HAP-1 (cell line): ENCODE measurements around the gene INPP5A.

Source experiments
- DNase-seq, 2 experiments: peaks; one replicate each; pipeline ENCODE4 v3.0.0-alpha.2; 2016 to 2020; ENCODE audit warnings: low spot score in 2 of 2
- H3K27me3 ChIP-seq: fragments of 250-450 bp; sonication (Bioruptor Pico); 2 replicates; pipeline ENCODE4 v1.5.1; 2020; ENCODE audit warnings: low read depth, mild to moderate bottlenecking, moderate library complexity
- H3K36me3 ChIP-seq: fragments of 250-450 bp; sonication (Bioruptor Pico); replicated peaks from 2 replicates; pipeline ENCODE4 v1.5.1; 2020; ENCODE audit warnings: mild to moderate bottlenecking
- H3K4me1 ChIP-seq: fragments of 250-450 bp; sonication (Bioruptor Pico); 2 replicates; pipeline ENCODE4 v1.5.1; 2020; ENCODE audit warnings: mild to moderate bottlenecking
- H3K4me3 ChIP-seq: fragments of 250-450 bp; sonication (Bioruptor Pico); 2 replicates; pipeline ENCODE4 v1.5.1; 2020; ENCODE audit warnings: mild to moderate bottlenecking, moderate library complexity
- H3K9me3 ChIP-seq: fragments of 250-450 bp; sonication (Bioruptor Pico); 2 replicates; pipeline ENCODE4 v1.5.1; 2020; ENCODE audit warnings: mild to moderate bottlenecking, moderate library complexity
- in situ Hi-C: fragments of 300-500 bp; cut with MboI; formaldehyde crosslinking; loops from 3 replicates; pipeline ENCODE4 v1.14.3; 2020; ENCODE audit warnings: low sequenced_read_pairs, inconsistent platforms, mixed read lengths

Gene INPP5A

DNA sequence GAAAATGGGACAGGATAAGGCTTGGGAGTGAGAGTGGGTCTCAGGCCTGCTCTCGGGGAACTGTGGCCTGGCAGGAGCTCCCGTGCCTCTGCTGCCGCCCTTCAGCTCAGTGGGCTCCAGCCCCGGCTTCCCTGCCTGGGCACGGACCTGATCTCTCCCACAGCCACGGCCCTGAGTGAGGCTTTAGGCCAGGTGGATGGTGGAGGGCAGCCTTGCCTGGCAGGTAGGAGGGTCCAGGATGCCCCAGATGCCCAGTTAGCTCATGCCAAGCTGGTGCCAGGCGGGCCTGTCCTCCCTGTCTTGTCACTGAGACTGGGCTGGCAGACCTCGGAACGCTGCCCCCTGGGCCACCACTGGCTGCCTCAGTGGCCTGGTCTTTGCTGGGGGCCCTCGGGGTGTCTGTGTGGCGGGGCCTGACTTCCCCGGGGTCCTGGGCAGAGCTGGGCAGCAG, 116.6 kb downstream of the INPP5A start:
- Histone ChIP-seq H3K4me3 (no peak overlapping the region), H3K36me3 (no peaks in the 10 kb centered on the region), H3K9me3 (no peaks in the 10 kb centered on the region), H3K4me1 (peaks cover 3% of the 10 kb centered on the region), H3K27me3 (no peaks in the 10 kb centered on the region)
- no peak for DNase-seq
- in situ Hi-C loops = loop anchor here (10.0 kb wide), 1 partner anchor 471 kb away; no protein-coding TSS in a partner anchor

DNA sequence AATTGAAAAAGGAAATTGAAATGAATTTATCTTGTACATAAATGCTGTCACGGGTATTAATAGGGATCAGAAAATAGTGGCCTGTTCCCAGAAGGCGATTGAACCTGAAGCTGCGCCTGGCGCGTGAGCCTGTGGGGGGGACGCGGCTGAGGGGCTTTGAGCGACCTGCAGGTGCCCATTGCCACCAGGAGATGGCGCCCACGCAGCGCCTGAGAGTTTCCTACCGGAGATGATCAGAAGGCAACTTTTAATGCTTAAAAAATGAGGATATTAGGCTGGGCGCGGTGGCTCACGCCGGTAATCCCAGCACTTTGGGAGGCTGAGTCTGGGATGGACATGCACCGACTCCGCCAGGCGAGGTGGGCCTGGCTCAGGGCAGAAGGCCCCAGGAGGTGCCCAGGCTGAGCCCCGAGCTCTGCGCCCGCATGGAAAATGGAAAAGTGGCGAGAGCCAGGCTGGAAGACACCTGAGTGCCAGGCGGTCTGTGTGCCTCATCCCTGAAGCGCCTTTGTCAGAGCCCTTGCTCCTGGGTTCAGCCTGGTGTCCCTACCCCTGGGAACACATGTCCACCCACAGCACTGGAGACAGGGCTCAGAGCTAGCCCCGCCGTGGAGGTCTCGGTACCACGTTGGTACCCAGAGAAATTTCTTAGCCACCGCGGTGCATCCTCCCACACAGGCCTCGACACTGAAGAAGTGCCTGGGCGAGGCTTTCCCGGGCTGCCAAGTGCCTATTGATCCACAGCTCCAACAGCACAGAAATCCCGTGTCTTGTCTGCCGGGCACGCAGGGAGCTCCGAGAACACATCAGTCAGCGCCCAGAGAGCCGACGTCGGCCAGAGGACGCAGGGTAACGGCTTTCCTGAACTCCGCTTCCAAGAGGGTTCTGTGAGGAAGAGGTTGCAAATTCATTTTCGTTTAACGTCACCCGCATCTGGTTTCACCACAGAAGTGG, 117.4 kb downstream of the INPP5A start:
- Histone ChIP-seq H3K27me3 (no peaks in the 10 kb centered on the region), H3K9me3 (no peaks in the 10 kb centered on the region), H3K36me3 (no peaks in the 10 kb centered on the region), H3K4me1 (no peaks in the 10 kb centered on the region), H3K4me3 (no peak overlapping the region)
- DNase-seq = peak; percentile 54 to 82
- in situ Hi-C loops = loop anchor here (10.0 kb wide), 1 partner anchor 470 kb away; no protein-coding TSS in a partner anchor

DNA sequence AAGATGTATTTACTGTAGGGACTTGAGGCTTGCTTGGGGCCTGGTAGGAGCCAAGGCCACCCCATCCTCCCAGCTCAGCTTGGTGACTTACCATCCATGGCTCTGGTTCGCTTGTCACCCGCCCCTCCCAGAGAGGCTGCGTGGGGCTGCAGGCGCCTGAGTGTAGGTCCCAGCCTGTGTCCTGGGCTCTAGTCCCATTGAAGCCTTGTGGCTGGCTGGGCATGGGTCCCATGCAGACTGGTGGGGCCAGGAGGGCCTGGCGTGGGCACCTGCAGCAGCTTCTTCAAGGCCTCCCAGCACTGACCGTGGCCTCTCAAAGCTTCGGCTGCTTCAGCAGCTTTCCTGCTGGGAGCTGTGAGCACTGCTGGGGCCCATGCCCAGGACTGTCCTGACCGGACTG, 118.1 kb downstream of the INPP5A start:
- in situ Hi-C loops = loop anchor here (10.0 kb wide), 1 partner anchor 469 kb away; no protein-coding TSS in a partner anchor

DNA sequence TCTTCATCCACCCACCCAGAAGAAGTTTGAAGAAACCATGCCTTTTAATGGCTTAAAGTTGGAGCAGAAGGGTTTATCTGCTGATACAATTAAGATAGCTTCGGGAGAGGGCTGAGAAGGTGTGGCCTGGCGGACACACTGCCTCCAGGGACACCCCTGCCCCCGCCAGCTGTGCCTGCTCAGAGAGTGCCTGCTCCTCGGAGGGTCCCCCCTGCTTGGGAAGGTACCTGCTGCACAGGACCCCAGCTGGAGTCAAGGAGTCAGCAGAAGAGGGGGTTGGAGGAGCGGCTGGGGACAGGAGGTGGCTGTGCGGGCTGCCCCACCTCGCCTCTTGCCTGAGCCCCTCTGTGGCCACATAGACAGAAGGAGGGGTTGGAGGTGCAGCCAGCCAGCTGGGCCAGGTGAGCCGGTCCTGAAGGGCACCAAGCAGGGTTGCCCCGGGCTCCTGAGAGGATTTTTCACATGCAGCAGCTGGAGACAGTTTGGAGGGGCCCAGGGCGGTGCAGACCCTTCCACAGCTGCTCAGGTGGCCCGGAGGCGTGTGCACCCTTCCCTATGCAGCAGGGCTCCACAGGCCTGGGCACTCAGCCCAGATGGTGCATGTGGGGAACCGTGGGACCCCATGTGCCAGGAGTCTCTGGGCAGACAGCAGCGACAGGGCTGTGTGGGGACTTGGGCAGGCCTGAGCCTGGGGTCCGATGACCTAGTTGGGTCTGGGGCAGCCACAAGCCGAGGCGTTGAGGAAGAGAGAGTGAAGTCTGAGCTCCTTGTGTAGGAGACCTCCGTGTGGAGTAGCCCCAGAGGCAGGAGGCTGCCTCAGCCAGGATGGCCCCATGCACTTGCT, 118.9 kb downstream of the INPP5A start:
- H3K27me3 ChIP-seq = no peaks in the 10 kb centered on the region
- no peak overlapping the region for H3K4me3 ChIP-seq
- H3K4me1 ChIP-seq = no peaks in the 10 kb centered on the region
- in situ Hi-C loops = loop anchor here (10.0 kb wide), 1 partner anchor 468 kb away; no protein-coding TSS in a partner anchor
- no peak for DNase-seq
- no peaks in the 10 kb centered on the region for H3K36me3 ChIP-seq
- no peaks in the 10 kb centered on the region for H3K9me3 ChIP-seq

More for the DNA sequence above, 118.1 kb downstream of the INPP5A start:
- DNase-seq = no peak
- H3K4me3 ChIP-seq = no peak overlapping the region
- no peaks in the 10 kb centered on the region for H3K27me3 ChIP-seq
- no peaks in the 10 kb centered on the region for H3K4me1 ChIP-seq
- no peaks in the 10 kb centered on the region for H3K36me3 ChIP-seq
- H3K9me3 ChIP-seq = no peaks in the 10 kb centered on the region

DNA sequence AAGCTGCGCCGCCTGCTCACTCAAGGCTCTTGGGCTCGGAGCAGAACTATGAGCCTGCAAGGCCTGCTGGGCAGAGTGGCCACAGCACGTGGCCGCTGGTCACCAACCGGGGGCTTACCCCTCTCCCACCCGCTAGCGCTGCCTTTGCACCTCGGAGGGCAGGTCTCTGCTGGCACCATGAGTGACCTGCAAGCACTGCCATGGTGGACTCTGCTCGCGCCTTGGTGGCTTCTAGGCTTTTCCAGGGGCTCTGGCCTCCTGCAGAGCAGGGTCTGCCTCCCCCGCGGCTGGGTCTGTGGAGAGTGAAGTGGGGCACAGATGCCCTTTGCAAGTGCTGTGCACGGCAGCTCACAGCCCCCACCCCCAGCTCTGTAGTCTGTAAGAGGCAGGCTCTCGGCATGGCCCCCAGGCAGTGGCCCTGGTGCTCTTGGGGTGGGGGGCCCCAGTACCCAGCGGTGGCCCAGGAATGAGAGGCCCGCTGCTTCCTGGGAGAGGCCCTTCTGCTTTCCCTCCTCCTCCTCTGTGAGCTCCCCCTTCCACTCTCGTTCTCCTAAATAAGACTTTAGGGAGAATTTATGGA, 119.6 kb downstream of the INPP5A start:
- H3K4me1 ChIP-seq = no peaks in the 10 kb centered on the region
- no peaks in the 10 kb centered on the region for H3K27me3 ChIP-seq
- H3K4me3 ChIP-seq = no peak overlapping the region
- no peaks in the 10 kb centered on the region for H3K36me3 ChIP-seq
- in situ Hi-C loops = loop anchor here (10.0 kb wide), 1 partner anchor 468 kb away; no protein-coding TSS in a partner anchor
- no peaks in the 10 kb centered on the region for H3K9me3 ChIP-seq
- no peak for DNase-seq

DNA sequence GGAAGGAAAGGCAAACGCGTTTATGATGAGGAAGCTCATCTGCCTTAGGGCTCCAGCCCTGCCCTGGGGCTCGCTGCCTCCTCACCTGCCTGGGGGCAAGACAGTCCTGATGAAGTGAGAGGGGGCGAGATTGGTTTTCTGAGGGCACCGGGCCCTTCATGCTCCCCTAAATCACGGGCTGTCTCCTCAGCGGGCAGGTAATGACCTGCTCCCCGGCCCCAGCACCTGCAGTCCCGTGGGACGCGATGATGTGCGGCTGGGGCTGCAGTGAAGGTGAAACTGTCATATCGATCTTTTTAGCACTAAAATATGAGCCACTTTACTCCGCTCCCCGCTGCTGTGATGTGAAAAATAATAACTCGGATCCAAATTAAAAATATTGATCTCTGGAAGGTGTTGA, 120.2 kb downstream of the INPP5A start:
- no peak for DNase-seq
- no peak overlapping the region for H3K4me3 ChIP-seq
- no peaks in the 10 kb centered on the region for H3K27me3 ChIP-seq
- no peaks in the 10 kb centered on the region for H3K36me3 ChIP-seq
- in situ Hi-C loops = loop anchor here (10.0 kb wide), 1 partner anchor 467 kb away; no protein-coding TSS in a partner anchor
- no peaks in the 10 kb centered on the region for H3K9me3 ChIP-seq
- H3K4me1 ChIP-seq = no peaks in the 10 kb centered on the region

DNA sequence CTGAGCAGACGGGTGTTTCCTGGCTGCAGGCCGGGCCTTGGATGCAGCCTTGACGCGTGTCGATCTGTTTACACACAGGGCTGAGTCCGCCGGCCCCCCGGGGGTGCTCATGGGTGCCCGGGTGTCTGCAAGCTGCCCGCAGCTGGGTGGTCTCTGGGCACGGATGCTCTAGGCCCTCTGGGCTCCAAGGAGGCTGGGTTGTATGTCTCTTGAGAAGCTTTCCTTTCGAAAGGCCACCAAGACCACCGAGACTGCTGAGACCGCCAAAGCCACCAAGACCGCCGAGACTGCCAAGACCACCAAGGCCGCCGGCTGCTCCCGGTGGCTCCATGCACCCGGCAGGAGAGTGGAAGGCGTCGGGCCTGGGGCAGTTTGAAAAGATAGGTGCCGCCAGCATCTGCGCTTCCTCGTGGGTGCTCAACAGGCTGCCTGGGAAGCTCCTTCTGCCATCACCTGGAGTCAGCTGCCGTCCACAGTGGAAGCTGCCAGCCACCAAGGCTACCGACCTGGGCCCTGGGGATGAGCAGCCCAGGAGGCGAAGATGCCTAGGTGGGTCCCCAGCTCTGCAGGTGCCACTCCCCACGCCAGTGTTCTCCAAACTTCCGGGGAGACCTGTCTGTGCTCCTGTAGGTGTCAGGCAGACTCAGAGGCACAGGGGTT, 121.1 kb downstream of the INPP5A start:
- in situ Hi-C loops = loop anchor here (10.0 kb wide), 1 partner anchor 466 kb away; no protein-coding TSS in a partner anchor

DNA sequence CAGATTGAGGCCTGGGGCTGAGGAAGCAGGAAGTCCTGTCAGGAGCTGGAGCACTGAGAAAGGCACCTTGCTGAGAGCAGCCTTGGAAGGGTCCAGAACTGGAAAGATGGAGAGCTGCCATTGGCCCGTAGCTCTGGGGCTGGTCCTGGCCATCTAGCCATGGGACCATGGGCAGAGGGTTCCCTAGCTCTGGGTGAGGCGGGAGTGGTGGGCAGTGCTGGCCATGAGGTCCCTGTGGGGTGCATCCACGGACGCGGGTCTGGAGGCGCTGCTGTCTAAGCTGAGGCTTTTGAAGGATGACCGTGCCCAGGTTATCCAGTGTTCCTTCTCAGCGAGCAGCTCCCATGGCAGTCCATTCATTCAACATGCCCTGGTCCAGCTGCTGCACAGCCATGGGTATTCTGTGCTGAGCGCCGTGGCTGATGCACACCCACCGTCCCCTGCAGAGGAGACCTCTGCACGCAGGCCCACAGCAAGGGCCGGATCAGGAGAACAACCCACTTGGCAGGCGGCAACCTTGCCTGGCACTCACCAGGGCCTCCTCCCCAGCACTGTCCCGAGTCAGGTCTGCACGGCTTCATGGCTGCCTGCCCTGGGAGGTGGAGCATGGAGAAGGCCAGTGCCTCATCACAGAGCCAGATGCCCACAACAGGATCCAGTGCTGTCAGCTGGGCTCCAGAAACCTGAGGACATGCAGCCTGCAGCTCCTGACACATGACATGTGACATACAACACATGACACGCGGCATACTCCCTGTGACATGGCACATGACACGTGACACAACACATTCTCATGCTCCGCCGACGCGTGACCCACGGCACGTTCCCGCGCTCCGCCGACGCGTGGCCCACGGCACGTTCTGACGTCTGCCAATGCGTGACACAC, 121.9 kb downstream of the INPP5A start:
- in situ Hi-C loops = loop anchor here (10.0 kb wide), 1 partner anchor 465 kb away; no protein-coding TSS in a partner anchor
- no peaks in the 10 kb centered on the region for H3K27me3 ChIP-seq
- H3K4me3 ChIP-seq = no peak overlapping the region
- no peaks in the 10 kb centered on the region for H3K9me3 ChIP-seq
- no peak for DNase-seq
- no peaks in the 10 kb centered on the region for H3K36me3 ChIP-seq
- H3K4me1 ChIP-seq = no peaks in the 10 kb centered on the region

More for the DNA sequence above, 121.1 kb downstream of the INPP5A start:
- Histone ChIP-seq H3K36me3 (no peaks in the 10 kb centered on the region), H3K4me3 (no peak overlapping the region), H3K9me3 (no peaks in the 10 kb centered on the region), H3K27me3 (no peaks in the 10 kb centered on the region), H3K4me1 (no peaks in the 10 kb centered on the region)
- no peak for DNase-seq

DNA sequence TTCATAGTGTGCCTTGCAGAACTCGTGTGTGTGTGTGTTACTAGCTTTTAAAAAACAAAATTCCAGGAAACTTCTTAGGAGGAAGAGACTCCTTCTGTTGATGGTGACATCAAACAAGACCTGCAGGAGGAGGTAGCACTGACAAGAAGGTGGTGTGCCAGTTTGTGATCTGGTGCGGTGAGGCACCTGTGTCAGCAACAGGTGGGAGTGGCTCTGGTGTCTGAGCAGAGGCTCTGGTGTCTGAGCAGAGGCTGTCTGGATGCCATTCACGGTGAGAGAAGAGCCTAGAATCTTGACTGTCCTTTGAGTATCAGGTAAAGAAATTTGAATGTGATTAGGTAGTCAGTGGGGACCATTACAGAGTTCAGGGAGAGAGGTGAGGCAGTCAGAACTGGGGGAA, 122.8 kb downstream of the INPP5A start:
- DNase-seq = no peak
- no peaks in the 10 kb centered on the region for H3K36me3 ChIP-seq
- H3K4me3 ChIP-seq = no peak overlapping the region
- H3K4me1 ChIP-seq = no peaks in the 10 kb centered on the region
- in situ Hi-C loops = no loop called here
- no peaks in the 10 kb centered on the region for H3K9me3 ChIP-seq
- H3K27me3 ChIP-seq = no peaks in the 10 kb centered on the region

DNA sequence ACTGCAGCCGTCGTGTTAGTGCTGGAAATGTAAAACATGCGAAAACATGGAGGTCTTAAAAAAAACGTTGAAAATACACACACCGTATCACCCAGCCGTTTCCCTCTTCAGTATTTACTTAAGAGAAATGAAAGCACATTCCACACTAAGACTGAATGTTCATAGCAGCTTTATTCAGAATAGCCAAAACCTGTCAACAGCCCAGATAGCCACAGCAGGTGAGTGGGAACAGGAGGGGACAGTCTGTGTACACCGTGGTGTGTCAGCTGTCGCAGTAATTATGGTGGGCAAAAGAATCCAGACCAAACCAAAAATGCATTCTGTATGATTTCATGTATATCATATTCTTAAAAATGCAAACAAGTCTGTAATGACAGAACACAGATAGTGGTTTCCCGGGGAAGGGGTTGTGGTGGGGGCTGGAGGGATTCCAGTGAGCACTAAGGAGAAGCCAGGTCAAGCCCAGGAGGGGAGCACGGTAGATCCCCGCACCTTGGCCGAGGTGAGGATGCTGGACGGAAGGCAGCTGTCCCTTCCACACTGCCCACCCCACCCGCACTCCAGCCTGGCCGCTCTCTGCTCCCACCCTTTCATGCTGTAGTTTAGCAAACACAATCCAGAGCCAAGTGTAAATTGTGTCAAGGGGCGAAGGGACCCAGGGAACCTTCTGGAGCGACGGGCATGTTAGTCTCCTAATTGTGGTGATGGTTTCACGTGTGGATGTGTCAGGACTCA, 124.8 kb downstream of the INPP5A start:
- H3K9me3 ChIP-seq = no peaks in the 10 kb centered on the region
- no peaks in the 10 kb centered on the region for H3K36me3 ChIP-seq
- in situ Hi-C loops = no loop called here
- no peak overlapping the region for H3K4me3 ChIP-seq
- no peaks in the 10 kb centered on the region for H3K4me1 ChIP-seq
- H3K27me3 ChIP-seq = no peaks in the 10 kb centered on the region
- no peak for DNase-seq

DNA sequence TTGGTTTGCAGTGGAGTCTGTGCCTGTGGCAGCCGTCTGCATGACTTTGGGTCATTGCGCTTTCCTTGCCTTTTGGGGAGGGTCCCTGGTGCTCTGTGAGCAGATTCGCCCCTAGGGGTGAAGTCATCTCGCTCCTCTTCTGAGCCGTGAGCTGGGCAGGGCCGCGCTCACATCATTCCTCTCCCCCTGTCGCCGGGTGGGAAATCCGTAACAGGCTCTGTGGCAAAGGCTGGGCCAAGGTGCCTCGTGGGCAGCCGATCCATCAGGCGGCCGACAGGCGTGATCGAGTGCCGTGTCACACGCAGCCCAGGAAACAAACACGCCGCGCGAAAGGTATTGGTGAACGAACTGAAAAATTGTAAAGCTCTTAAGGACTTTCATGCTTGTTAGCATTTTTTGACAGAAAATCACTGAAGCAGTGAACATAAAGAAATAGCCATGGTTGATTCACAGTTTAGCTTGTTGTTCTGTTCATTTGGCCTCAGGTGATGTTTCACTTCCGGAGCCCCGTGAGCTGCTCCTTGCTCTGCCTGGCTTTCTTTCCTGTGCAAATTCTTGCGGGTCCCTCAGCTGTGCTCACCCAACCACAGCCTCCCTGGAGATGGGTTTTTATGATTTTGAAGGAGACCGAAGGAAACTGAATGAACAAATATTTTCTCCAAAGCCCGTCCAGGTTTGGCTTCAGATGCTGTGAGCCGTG, 126.2 kb downstream of the INPP5A start:
- in situ Hi-C loops = no loop called here
- H3K4me1 ChIP-seq = no peaks in the 10 kb centered on the region
- DNase-seq = no peak

More for the DNA sequence above, 126.2 kb downstream of the INPP5A start:
- Histone ChIP-seq H3K36me3 (no peaks in the 10 kb centered on the region), H3K4me3 (no peak overlapping the region), H3K9me3 (no peaks in the 10 kb centered on the region), H3K27me3 (no peaks in the 10 kb centered on the region)
